Testis (tissue), 3 donors: ENCODE measurements around the gene ITPRID1. TPM values are rescaled to one million over a fixed set of nuclear protein-coding genes. Genes with fewer than 3 reads are reported as not detected.

Source experiments
- DNase-seq: peaks from one replicate; pipeline ENCODE4 v3.0.0-alpha.2; 2019
- H3K27ac ChIP-seq, 2 donors: fragments of 200-600 bp; sonication (generic); one replicate each; pipeline ENCODE4 v1.5.1; 2019
- H3K27me3 ChIP-seq: fragments of 200-600 bp; sonication (generic); one replicate; pipeline ENCODE4 v1.5.1; 2019
- H3K36me3 ChIP-seq: fragments of 200-600 bp; sonication (generic); one replicate; pipeline ENCODE4 v1.5.1; 2017; ENCODE audit warnings: low read depth; ENCODE audit errors: missing control alignments
- H3K4me1 ChIP-seq: fragments of 200-600 bp; sonication (generic); one replicate; pipeline ENCODE4 v1.5.1; 2019
- H3K4me3 ChIP-seq, 2 donors: fragments of 200-600 bp; sonication (generic); one replicate each; pipeline ENCODE4 v1.5.1; 2017 to 2019
- H3K9me3 ChIP-seq: fragments of 200-600 bp; sonication (generic); one replicate; pipeline ENCODE4 v1.5.1; 2017
- POLR2A ChIP-seq: fragments of 450-650 bp; IDR thresholded peaks from one replicate; pipeline ENCODE4 v1.6.1; 2017; ENCODE audit warnings: antibody characterized with exemption, mild to moderate bottlenecking, moderate library complexity
- WGBS, 2 donors: methylation state at CpG; one replicate each; pipeline ENCODE4 v1.1.5; 2018; 5-methylcytosine and 5-hydroxymethylcytosine counted together
- intact Hi-C: fragments of 100-400 bp; cut with DNase I; formaldehyde crosslinking; loops from one replicate; pipeline ENCODE4 v1.15.1; 2023; ENCODE audit warnings: low total_unique reads
- polyA plus RNA-seq: library from polyadenylated mRNA; stranded (reverse); fragments of 350-450 nt; fragmentation: Illumina TruSeq; extraction: RNeasy Lipid Tissue Mini Kit (QIAGEN cat#74804); gene quantifications from one replicate; pipeline ENCODE4 v1.2.3, GENCODE V29; 2014; ENCODE audit warnings: low read depth, low replicate concordance; ENCODE audit not compliant: insufficient read depth
- total RNA-seq, 2 donors: library from RNA; depleted of rRNA; stranded (reverse); fragments of >200 nt; gene quantifications; one replicate each; pipeline ENCODE4 v1.2.3, GENCODE V29; 2016
- TF ChIP-seq, protein P1 (sequence below), 3 experiments: fragments of 450-650 bp in 2 of 3; fragments of 200-600 bp in 1 of 3; sonication (generic) in 1 of 3; IDR thresholded peaks; one replicate each; pipeline ENCODE4 v1.5.1; 2016 to 2019; ENCODE audit warnings: antibody characterized with exemption in 3 of 3, mild to moderate bottlenecking in 2 of 3, moderate library complexity in 1 of 3

ITPRID1 gene
- total and polyA plus RNA-seq, 3 donors from 2014 or later: 1.6 to 2.3 (median 2.1) TPM

DNA sequence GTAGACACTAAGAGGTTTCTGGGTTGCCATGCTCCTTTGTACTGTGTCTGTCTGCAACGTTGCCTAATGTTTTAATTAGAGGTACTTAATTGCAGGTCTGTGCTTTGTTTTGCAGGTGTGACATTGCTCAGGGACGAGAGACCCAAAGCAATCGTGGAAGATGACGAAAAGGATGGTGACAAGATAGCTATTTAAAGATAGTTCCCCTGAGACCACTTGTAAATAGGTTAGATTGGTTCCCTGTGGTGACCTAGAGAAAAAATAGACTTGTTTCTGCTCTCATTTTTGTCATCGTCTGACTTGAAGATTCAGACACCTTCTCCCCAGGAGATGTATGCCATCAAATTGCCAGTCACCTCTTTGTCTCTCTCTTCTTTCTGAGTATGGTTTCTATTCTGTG, 193.2 kb downstream of the ITPRID1 start:
- 54 to 62% methylated on average over 5 of the region's 5 CpGs for WGBS, 2 donors

More for the DNA sequence above, 193.2 kb downstream of the ITPRID1 start:
- Histone ChIP-seq H3K27me3 (no peaks in the 10 kb centered on the region), H3K4me3 (no peak overlapping the region), H3K4me1 (no peaks in the 10 kb centered on the region), H3K36me3 (no peaks in the 10 kb centered on the region), H3K27ac (no peak overlapping the region), H3K9me3 (no peaks in the 10 kb centered on the region)
- intact Hi-C loops: no loop called here
- DNase-seq: no peak
- TF ChIP-seq POLR2A: no peak
- TF ChIP-seq, protein P1, sequence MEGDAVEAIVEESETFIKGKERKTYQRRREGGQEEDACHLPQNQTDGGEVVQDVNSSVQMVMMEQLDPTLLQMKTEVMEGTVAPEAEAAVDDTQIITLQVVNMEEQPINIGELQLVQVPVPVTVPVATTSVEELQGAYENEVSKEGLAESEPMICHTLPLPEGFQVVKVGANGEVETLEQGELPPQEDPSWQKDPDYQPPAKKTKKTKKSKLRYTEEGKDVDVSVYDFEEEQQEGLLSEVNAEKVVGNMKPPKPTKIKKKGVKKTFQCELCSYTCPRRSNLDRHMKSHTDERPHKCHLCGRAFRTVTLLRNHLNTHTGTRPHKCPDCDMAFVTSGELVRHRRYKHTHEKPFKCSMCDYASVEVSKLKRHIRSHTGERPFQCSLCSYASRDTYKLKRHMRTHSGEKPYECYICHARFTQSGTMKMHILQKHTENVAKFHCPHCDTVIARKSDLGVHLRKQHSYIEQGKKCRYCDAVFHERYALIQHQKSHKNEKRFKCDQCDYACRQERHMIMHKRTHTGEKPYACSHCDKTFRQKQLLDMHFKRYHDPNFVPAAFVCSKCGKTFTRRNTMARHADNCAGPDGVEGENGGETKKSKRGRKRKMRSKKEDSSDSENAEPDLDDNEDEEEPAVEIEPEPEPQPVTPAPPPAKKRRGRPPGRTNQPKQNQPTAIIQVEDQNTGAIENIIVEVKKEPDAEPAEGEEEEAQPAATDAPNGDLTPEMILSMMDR (IDR thresholded peaks at IDR 0.05): no peak

Other genes with a start within 250 kb of the ITPRID1 start
- gene NEUROD6, start 173.4 kb upstream of the ITPRID1 start, total RNA-seq: not detected
- gene NEUROD6, start 173.4 kb upstream of the ITPRID1 start, polyA plus RNA-seq: not detected
- 1 to 10 TPM; 1.7 to 2.4 TPM for gene PPP1R17, start 173.1 kb downstream of the ITPRID1 start, total RNA-seq
- 4.1 TPM for gene PPP1R17, start 173.1 kb downstream of the ITPRID1 start, polyA plus RNA-seq